Breast epithelium (tissue), 3 donors: ENCODE measurements around the gene FBP2.

Experiments used
- POLR2A ChIP-seq: fragments of 450-650 bp; IDR thresholded peaks from one replicate; pipeline ENCODE4 v1.6.1; 2016; ENCODE audit warnings: antibody characterized with exemption, mild to moderate bottlenecking, moderate library complexity
- POLR2AphosphoS5 ChIP-seq, 3 donors: sonication (generic); formaldehyde crosslinking; IDR thresholded peaks; one replicate each; pipeline ENCODE4 v1.6.1; 2017; ENCODE audit warnings: antibody characterized with exemption in 3 of 3
- TF ChIP-seq, protein P1 (sequence below), 3 donors: fragments of 450-650 bp; IDR thresholded peaks; one replicate each; pipeline ENCODE4 v1.5.1; 2016 to 2017; ENCODE audit warnings: antibody characterized with exemption in 3 of 3, mild to moderate bottlenecking in 3 of 3, moderate library complexity in 3 of 3

DNA sequence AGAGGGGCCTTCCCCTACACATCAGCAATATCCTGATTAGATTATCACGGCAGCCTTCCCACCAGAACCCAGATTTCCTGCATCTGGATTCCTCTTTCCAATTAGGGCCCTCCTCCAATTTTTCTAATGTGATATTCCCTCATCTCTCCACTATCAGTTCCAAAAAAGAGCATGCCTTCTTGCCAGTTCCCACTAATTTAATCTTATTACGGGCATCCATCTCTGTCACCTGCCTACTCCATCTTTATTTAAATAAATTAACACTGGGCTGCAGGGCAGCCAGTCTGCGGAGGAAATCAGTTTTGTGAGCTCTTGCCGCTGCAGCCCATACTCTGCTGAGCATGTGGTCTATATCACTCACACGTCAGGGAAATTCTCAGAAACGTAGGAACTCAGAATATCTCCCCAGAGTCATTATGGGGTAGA, 16.6 kb upstream of the FBP2 start:
- no peak for TF ChIP-seq POLR2A
- TF ChIP-seq, protein P1, sequence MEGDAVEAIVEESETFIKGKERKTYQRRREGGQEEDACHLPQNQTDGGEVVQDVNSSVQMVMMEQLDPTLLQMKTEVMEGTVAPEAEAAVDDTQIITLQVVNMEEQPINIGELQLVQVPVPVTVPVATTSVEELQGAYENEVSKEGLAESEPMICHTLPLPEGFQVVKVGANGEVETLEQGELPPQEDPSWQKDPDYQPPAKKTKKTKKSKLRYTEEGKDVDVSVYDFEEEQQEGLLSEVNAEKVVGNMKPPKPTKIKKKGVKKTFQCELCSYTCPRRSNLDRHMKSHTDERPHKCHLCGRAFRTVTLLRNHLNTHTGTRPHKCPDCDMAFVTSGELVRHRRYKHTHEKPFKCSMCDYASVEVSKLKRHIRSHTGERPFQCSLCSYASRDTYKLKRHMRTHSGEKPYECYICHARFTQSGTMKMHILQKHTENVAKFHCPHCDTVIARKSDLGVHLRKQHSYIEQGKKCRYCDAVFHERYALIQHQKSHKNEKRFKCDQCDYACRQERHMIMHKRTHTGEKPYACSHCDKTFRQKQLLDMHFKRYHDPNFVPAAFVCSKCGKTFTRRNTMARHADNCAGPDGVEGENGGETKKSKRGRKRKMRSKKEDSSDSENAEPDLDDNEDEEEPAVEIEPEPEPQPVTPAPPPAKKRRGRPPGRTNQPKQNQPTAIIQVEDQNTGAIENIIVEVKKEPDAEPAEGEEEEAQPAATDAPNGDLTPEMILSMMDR (IDR thresholded peaks at IDR 0.05) = no peak
- no peak for TF ChIP-seq POLR2AphosphoS5 (IDR thresholded peaks at IDR 0.05)
